WI38 (cell line): ENCODE results near the gene DHX57.

Experiments used
- H3K4me3 ChIP-seq: 2 replicates; pipeline ENCODE4 v1.5.1; 2011; ENCODE audit warnings: low read depth, mild to moderate bottlenecking, control low read depth, low read length
- CTCF ChIP-seq: IDR thresholded peaks from 2 replicates; pipeline ENCODE4 v1.5.1; 2012; ENCODE audit warnings: low read depth, mild to moderate bottlenecking, control low read depth, low read length

The DHX57 gene, protein sequence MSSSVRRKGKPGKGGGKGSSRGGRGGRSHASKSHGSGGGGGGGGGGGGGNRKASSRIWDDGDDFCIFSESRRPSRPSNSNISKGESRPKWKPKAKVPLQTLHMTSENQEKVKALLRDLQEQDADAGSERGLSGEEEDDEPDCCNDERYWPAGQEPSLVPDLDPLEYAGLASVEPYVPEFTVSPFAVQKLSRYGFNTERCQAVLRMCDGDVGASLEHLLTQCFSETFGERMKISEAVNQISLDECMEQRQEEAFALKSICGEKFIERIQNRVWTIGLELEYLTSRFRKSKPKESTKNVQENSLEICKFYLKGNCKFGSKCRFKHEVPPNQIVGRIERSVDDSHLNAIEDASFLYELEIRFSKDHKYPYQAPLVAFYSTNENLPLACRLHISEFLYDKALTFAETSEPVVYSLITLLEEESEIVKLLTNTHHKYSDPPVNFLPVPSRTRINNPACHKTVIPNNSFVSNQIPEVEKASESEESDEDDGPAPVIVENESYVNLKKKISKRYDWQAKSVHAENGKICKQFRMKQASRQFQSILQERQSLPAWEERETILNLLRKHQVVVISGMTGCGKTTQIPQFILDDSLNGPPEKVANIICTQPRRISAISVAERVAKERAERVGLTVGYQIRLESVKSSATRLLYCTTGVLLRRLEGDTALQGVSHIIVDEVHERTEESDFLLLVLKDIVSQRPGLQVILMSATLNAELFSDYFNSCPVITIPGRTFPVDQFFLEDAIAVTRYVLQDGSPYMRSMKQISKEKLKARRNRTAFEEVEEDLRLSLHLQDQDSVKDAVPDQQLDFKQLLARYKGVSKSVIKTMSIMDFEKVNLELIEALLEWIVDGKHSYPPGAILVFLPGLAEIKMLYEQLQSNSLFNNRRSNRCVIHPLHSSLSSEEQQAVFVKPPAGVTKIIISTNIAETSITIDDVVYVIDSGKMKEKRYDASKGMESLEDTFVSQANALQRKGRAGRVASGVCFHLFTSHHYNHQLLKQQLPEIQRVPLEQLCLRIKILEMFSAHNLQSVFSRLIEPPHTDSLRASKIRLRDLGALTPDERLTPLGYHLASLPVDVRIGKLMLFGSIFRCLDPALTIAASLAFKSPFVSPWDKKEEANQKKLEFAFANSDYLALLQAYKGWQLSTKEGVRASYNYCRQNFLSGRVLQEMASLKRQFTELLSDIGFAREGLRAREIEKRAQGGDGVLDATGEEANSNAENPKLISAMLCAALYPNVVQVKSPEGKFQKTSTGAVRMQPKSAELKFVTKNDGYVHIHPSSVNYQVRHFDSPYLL (N-terminal part only)

DNA sequence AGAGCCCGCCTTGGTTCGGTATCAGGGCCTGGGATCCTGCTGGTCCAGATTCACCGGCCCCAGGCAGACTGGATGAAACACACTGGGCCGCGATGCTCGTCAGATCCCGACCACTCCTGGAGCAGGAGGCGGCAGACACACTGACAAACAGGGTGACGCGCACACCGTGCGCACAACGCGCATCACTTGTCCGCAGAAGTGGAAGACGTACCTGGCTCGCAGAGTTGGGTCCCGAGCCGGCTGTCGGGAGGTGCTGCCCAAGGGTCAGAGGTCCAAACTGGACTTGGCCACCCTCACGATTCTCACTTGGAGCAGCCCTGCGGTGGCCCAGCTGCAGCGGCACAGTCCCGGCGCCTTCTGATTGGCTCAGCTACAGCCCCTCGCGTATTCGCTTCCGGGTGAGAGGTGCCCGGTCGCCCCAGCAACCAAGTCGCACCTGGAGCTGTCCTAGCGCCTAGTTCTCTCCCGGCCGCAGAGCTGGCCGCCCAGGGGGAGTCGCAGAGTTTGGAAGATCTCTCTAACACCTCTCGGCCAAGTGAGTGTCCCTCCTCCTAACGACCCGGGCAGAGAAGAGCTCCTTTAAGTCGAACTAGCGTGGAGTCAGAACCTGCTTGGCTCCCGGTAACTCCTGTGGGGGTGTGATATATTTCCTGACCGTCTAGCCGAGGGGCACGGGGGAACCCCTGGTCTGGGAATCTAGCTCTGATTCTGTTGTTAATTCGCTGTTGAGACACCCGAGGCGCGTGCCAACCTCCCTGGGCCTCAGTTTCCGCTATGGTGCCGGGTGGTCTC, at the start of gene DHX57, which contains the start of gene MORN2:
TSS of gene DHX57 (minus strand) at position 359 of the 792 bp plus-strand sequence. CDS start 7,529 bp downstream, outside the sequence.
TSS of gene MORN2 (plus strand) at position 401 of the 792 bp plus-strand sequence.
- TF ChIP-seq CTCF: no peak
- H3K4me3 ChIP-seq: peak within 1 kb of the TSS; percentile 77

DNA sequence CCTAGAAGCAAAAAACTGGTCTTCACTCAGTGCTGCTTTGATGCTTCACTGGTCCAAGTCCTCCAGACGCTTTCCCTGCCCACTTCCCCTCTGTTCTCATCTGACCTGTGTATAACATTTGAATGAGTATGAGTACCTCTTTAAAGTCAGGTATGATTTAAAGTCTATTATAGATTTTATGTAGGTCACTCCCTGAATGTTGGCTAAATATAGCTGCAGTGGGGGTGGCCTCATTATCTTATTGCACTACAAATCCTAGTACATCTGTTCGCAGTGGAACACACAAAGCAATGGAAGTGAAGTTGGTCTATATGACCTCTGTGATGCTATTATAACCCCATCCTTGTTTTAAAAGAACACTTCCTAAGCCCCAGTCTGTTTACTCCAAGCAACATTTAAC, 47.2 kb upstream of the DHX57 start:
- H3K4me3 ChIP-seq: no peak overlapping the region
- TF ChIP-seq CTCF: no peak

- H3K4me3 ChIP-seq: no peak overlapping the region
- TF ChIP-seq CTCF: no peak
These were observed 46.7 kb upstream of the DHX57 start for GRCh38 chr2:38922389-38922788.

DNA sequence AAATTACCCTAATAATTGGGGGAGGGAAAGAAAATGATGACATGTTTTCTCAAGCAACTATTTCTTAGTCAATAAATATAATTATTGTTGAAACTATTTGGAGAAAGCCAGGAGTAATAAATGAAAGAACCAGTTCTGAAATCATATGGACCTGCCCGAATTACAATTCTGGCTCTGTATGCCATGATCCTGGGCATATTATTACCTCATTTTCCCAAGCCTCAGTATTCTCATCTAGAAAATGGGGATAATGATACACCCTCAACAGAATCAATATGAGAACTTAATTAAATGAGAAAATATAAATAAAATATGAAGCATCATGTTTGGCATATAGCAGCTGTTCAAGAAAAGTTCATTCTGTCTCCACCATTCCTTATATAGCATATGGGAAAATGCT, 36.9 kb upstream of the DHX57 start:
- no peak overlapping the region for H3K4me3 ChIP-seq
- TF ChIP-seq CTCF: no peak

- no peak overlapping the region for H3K4me3 ChIP-seq
- TF ChIP-seq CTCF: no peak
These were observed 35.5 kb upstream of the DHX57 start for GRCh38 chr2:38911191-38911590.

DNA sequence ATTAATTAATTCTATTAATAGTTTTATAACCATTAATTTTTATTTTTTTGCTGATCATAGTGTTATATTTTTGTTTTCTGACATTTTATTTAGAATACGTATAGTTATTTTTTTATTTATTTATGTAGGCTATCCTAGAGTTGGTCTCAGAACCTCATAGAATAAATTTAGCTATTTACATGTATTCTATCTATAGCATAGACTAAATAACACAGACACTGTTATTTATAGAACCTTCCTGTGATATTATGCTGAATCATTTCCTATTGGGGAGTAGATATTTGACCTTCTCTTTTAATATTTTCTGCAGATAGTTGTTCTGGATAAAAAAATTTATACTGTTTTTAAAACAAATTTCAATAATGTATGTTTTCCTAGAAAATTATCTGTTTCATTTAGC, 34.1 kb upstream of the DHX57 start:
- no peak for TF ChIP-seq CTCF
- no peak overlapping the region for H3K4me3 ChIP-seq
